DMS 273 treated with DMSO at 0.1 percent for 48 hours (cell line): ENCODE measurements around the gene DCAF7.
A peak's percentile ranks its signal among the peaks of the same experiment; 100 is the strongest.

Experiments used
- DNase-seq: peaks from one replicate; lab custom pipeline; 2025; lab: John Stamatoyannopoulos, UW

DCAF7 gene

GRCh38 chr17:63588797-63589196 is 38.5 kb downstream of the DCAF7 start:
- no peak for DNase-seq

DNA sequence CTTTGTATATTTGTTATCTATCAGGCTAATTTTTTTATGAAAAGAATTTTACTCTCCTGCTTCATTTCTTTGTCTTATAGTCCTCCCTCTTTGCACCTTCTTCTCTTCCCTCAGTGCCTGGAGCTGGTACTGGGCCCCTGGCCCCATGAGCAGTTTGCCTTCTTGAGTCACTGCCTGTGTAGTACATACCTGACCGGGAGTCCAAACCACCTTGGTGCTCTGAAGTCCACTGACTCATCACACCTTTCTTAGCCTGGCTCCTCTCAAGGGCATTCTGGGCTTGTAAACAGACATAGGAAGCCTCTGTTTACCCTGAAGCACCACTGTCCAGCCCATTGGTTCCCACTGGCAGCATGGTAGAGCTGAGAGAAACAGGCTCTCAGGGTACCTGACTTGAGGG is 39.4 kb downstream of the DCAF7 start:
- no peak for DNase-seq

DNA sequence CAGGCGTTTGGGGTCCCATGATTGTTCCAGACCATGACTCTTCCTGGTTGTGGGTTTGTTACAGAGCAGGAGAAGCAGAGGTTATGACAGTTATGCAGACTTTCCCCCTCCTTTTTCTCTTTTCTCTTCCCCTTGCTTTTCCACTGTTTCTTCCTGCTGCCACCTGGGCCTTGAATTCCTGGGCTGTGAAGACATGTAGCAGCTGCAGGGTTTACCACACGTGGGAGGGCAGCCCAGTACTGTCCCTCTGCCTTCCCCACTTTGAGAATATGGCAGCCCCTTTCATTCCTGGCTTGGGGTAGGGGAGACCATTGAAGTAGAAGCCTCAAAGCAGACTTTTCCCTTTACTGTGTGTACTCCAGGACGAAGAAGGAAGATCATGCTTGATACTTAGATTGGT is 42.5 kb downstream of the DCAF7 start:
- DNase-seq, result no peak

- DNase-seq, result no peak
These were observed 44.9 kb downstream of the DCAF7 start for GRCh38 chr17:63595132-63595531.

- DNase-seq, result no peak
These were observed 46.7 kb downstream of the DCAF7 start for GRCh38 chr17:63596856-63597586.

DNA sequence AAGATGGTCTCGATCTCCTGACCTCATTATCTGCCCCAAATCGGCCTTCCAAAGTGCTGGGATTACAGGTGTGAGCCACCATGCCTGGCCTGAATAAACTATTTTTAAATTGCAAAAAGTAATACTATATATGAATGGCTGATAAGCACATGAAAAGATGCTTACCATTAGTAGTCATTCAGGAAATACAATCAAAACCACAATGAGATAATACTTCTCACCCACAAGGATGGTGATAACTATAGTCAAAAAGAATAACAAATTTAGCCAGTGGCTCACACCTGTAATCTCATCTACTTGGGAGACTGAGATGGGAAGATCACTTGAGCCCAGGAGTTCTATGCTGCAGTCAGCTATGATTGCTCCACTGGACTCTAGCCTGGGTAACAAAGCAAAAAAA is 48.0 kb downstream of the DCAF7 start:
- no peak for DNase-seq

DNA sequence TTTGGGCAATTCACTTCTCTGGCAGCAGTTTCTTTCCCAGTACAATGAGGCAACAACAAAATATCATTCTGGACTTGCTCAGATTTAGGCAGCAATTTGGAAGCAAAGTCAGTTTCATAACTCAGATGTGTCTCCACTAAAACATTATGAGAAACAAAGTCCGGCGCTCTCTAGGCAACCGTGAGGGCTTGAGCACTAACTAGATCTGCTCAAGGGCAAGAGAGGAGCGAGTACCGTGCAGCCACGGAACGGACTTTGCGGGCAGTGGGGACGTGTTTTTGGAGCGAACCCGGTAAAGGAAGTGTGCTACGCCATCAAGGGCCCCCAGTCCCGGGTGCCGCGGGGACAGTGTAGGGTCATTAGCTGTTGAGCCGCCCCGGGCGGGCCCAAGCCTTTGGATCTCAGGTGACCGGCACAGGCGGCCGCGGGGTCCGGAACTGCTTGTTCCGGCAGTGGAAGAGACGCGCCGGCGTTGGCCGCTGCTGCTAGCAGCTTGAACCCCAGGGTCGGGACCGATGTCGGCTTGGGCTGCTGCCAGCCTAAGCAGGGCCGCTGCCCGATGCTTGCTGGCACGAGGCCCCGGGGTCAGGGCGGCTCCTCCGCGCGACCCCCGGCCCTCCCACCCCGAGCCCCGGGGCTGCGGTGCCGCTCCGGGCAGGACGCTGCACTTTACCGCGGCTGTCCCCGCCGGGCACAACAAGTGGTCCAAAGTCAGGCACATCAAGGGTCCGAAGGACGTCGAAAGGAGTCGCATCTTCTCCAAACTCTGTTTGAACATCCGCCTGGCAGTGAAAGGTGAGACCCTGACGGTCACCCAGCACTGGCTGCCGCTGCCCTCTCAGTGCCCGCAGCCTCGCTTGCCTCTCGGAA is 50.5 kb downstream of the DCAF7 start, which contains the start of gene TACO1:
TACO1 (plus strand) TSS at position 327 of the 870 bp plus-strand sequence; CDS start at position 516, 189 bp downstream.
- peak; percentile 64 for DNase-seq

- no peak for DNase-seq
These were observed 51.4 kb downstream of the DCAF7 start for GRCh38 chr17:63601439-63602371.

- DNase-seq, result no peak
These were observed 59.7 kb downstream of the DCAF7 start for GRCh38 chr17:63609816-63610573.

DNA sequence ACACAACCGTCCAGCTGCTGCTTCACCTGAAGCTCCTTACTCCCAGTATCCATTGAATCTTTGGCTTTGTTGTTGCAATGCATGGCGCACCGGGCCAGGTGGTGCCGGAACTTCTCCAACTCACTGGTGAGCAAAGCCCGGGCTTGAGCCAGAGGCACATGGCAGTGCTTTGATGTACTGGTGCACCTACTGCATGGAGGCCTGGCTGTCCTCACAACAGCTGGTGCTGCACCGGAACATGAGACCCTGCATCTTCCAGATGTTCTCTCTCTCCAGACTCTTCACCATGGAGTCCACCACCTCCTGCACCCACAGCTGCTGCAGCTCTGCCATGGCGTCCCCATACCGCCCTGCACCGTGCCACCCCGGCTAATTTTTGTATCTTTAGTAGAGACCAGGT is 60.6 kb downstream of the DCAF7 start:
- no peak for DNase-seq

GRCh38 chr17:63611354-63611753 is 61.1 kb downstream of the DCAF7 start:
- DNase-seq, result no peak

DNA sequence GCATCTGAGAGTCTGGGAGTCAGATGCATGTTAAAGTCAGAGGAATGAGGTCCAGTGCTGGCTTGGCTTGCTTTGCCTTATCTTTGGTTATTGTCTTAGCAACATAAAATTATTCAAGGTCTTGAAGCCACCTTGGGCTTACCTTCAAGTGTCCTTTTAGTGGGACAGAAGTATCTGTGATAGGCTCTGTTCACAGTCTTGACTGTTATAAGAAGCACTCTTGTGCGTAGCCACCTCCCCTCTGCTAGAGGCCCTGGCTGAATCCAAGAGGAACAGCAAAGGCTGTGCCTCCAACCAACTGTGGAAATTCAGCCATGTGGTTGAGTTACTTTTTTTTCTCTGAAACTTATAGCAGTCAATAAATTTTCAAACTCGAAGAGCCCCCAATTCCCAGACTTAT is 63.4 kb downstream of the DCAF7 start:
- no peak for DNase-seq

DNA sequence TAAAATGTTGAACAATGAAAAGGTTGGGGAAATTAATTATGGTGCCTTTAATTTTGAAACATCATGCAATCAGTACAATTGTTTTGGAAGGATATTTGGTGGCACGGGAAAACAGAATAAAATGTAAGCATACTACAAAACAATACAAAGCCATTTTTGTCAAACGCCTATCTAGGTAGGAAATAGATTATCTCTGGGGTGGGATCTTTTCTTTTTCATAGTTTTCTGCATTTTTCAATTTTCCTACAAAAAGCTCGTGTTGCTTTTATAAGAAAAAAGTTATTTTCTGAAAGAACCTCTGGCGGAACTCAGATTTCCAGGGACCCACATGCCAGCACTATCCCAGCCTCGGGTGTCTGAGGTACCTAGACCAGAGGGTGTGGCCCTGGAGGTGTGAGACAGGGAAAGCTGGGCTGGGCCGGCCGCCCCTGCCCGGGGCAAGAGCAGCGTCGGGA is 71.0 kb downstream of the DCAF7 start:
- DNase-seq, result peak; percentile 48

GRCh38 chr17:63621684-63622573 is 71.7 kb downstream of the DCAF7 start, which contains the start of gene MAP3K3:
MAP3K3 (plus strand) TSS chr17:63622417; CDS start chr17:63622760, 343 bp downstream.
- DNase-seq, result peak; percentile 100

- DNase-seq, result peak; percentile 18
These were observed 72.5 kb downstream of the DCAF7 start for GRCh38 chr17:63622574-63623390.

DNA sequence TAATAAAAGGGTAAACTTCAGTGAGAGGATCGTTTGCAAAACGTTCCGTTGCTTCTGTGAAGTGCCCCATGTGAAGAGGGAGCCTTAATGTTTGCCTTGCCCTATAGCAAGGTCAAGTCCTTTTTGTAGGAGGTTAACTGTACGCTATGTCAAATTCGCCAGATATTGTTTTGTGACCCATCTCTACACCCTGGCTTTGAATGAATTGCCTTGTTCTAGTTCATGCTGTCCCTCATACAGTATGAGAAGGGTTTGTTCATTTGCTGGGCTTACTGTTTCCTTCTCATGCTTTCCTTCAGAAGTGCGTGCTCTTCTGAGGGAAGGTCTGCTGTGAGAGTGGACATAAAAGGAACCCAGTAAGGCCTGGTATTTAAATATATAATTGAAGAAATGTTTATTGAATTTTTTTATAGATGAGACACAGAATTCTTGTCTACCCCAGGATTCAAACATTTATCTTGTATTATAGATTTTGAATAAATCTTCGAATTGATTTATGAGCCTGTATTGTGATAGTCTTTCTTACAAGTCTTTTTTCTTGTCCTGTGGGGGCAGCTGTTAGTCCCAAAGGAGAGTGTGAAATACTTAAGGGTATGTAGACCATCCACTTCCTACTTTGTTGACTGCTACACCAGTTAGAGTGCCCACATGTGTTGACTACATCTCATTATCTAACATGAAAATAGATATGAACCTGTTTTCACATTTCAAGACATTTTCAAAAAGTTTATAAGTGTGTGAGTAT is 73.7 kb downstream of the DCAF7 start:
- DNase-seq, result no peak

- DNase-seq, result no peak
These were observed 74.2 kb downstream of the DCAF7 start for GRCh38 chr17:63624531-63624880.

GRCh38 chr17:63626551-63627180 is 76.4 kb downstream of the DCAF7 start:
- no peak for DNase-seq
